ENCODE measurements around the gene ZNF543. TPM values are rescaled to one million over a fixed set of nuclear protein-coding genes. Genes with fewer than 3 reads are reported as not detected.

The ZNF543 gene
- total and polyA plus RNA-seq, 2 of the 8 experiments (the other 6 are each of a cell fraction or from before 2014, with no cell fraction given) = 1.8 to 9.0 TPM

GRCh38 chr19:57376151-57376550 lies 55.9 kb downstream of the ZNF543 start (continued):
- TF ChIP-seq SUZ12 (IDR thresholded peaks at IDR 0.05; ENCODE audit: low read length) (no peak), BACH1 (IDR thresholded peaks at IDR 0.05; ENCODE audit: low read length) (no peak)

Data from H1 (cell line).